Endothelial cell of umbilical vein (primary cell): ENCODE measurements around the gene SLC4A2. TPM values are rescaled to one million over a fixed set of nuclear protein-coding genes. Genes with fewer than 3 reads are reported as not detected.

Experiments
- BruUV-seq: library from RNA; stranded (reverse); fragments of 400-500 nt; replicated peaks from 2 replicates; lab custom pipeline; 2021; lab: Mats Ljungman, UMichigan
- CTCF ChIA-PET: fragments of 300-600, 350-600 bp; sonication (Branson Sonifier 250); formaldehyde crosslinking; loops from one replicate; lab custom pipeline; 2021; ENCODE audit warnings: antibody characterized with exemption, inconsistent platforms; lab: Charles Lee
- POLR2A ChIA-PET: fragments of 300-600, 350-600 bp; sonication (Branson Sonifier 250); formaldehyde crosslinking; loops from one replicate; lab custom pipeline; 2021; ENCODE audit warnings: antibody characterized with exemption, inconsistent platforms; lab: Charles Lee
- DNase-seq: peaks from one replicate; pipeline ENCODE4 v3.0.0-alpha.2; 2011; ENCODE audit warnings: low read depth, low spot score
- FAIRE-seq: peaks from 2 replicates; lab custom pipeline; 2011; peaks lifted over from hg19 to GRCh38; lab: Jason Lieb, UNC
- H2AFZ ChIP-seq: 2 replicates; pipeline ENCODE4 v1.6.0; 2012; ENCODE audit warnings: low read depth, low read length, control low read depth, inconsistent platforms
- H3K27ac ChIP-seq: 2 replicates; pipeline ENCODE4 v1.5.1; 2011; ENCODE audit warnings: low read depth, mild to moderate bottlenecking, control low read depth, low read length, moderate library complexity; ENCODE audit not compliant: insufficient read depth
- H3K27me3 ChIP-seq, 2 experiments: 2 replicates each; pipeline versions ENCODE4 v1.6.0 to v1.6.1; 2011; ENCODE audit warnings: low read length in 2 of 2, mixed read lengths in 1 of 2; ENCODE audit not compliant: control insufficient read depth in 2 of 2, insufficient read depth in 2 of 2
- H3K36me3 ChIP-seq, 2 experiments: 2 replicates in 1 of 2; 3 replicates in 1 of 2; pipeline ENCODE4 v1.5.1; 2011; ENCODE audit warnings: low read length in 2 of 2, mild to moderate bottlenecking in 1 of 2, moderate library complexity in 1 of 2; ENCODE audit not compliant: control insufficient read depth in 2 of 2, insufficient read depth in 2 of 2; ENCODE audit errors: extremely low read depth in 1 of 2
- H3K4me1 ChIP-seq: 3 replicates; pipeline ENCODE4 v1.5.1; 2011; ENCODE audit warnings: mild to moderate bottlenecking, low read length; ENCODE audit not compliant: control insufficient read depth, insufficient read depth; ENCODE audit errors: extremely low read depth
- H3K4me2 ChIP-seq: 2 replicates; pipeline ENCODE4 v1.6.1; 2011; ENCODE audit warnings: low read length, control low read depth, mixed read lengths; ENCODE audit not compliant: insufficient read depth
- H3K4me3 ChIP-seq, 3 experiments: fragments of 200-600 bp in 1 of 3; sonication (generic), shearing (Covaris generic) in 1 of 3; replicated peaks in 1 of 3; 2 replicates each; pipeline ENCODE4 v1.5.1; 2011 to 2016; ENCODE audit warnings: control low read depth in 3 of 3, low read length in 3 of 3, mild to moderate bottlenecking in 2 of 3, inconsistent platforms in 1 of 3, low read depth in 1 of 3, moderate library complexity in 1 of 3; ENCODE audit not compliant: insufficient read depth in 1 of 3
- H3K79me2 ChIP-seq: 2 replicates; pipeline ENCODE4 v1.6.0; 2012; ENCODE audit warnings: low read length, inconsistent platforms; ENCODE audit not compliant: control insufficient read depth, insufficient read depth
- H3K9ac ChIP-seq: replicated peaks from 2 replicates; pipeline ENCODE3; 2011; ENCODE audit warnings: low read length, control low read depth; ENCODE audit not compliant: insufficient read depth; ENCODE audit errors: extremely low read depth
- H3K9me1 ChIP-seq: replicated peaks from 3 replicates; pipeline ENCODE4 v1.6.0; 2011; ENCODE audit warnings: mild to moderate bottlenecking, low read length; ENCODE audit not compliant: control insufficient read depth, insufficient read depth; ENCODE audit errors: extremely low read depth
- H3K9me3 ChIP-seq: replicated peaks from 2 replicates; pipeline ENCODE4 v1.5.1; 2012; ENCODE audit warnings: low read length, inconsistent platforms; ENCODE audit not compliant: control insufficient read depth, insufficient read depth
- H4K20me1 ChIP-seq: replicated peaks from 2 replicates; pipeline ENCODE3; 2011; ENCODE audit warnings: mild to moderate bottlenecking, low read length; ENCODE audit not compliant: control insufficient read depth, insufficient read depth; ENCODE audit errors: extremely low read depth
- CTCF ChIP-seq, 2 donors: IDR thresholded peaks; 1 replicate in 1 of 2; 2 replicates in 1 of 2; pipeline ENCODE4 v1.5.1; 2011; ENCODE audit warnings: low read length in 2 of 2, mild to moderate bottlenecking in 2 of 2, moderate library complexity in 2 of 2, control low read depth in 1 of 2, inconsistent platforms in 1 of 2, low read depth in 1 of 2; ENCODE audit not compliant: insufficient read depth in 1 of 2; ENCODE audit errors: extremely low read depth in 1 of 2
- FOS ChIP-seq: IDR thresholded peaks from 2 replicates; pipeline ENCODE4 v1.6.1; 2011; ENCODE audit warnings: mild to moderate bottlenecking, low read length, moderate library complexity, borderline replicate concordance; ENCODE audit not compliant: insufficient read depth
- GATA2 ChIP-seq: IDR thresholded peaks from 2 replicates; pipeline ENCODE4 v1.7.0; 2011; ENCODE audit warnings: low read depth, mild to moderate bottlenecking, moderate library complexity, mixed read lengths, low read length; ENCODE audit not compliant: insufficient read length, insufficient read depth
- POLR2A ChIP-seq: IDR thresholded peaks from 2 replicates; pipeline ENCODE4 v1.6.1; 2012; ENCODE audit warnings: low read depth, mild to moderate bottlenecking, control low read depth, low read length
- dilution Hi-C: fragments of 300-500 bp; cut with MboI; formaldehyde crosslinking; loops from one replicate; pipeline ENCODE4 v1.15.0; 2019; ENCODE audit warnings: low sequenced_read_pairs; ENCODE audit not compliant: extremely low pct_ligation_motif_present
- intact Hi-C: fragments of 100-400 bp; cut with micrococcal nuclease; formaldehyde crosslinking; loops from one replicate; pipeline ENCODE4 v1.10.0; 2022
- polyA plus RNA-seq, 4 experiments: library from polyadenylated mRNA; depleted of rRNA in 3 of 4; stranded (reverse) in 3 of 4; unstranded in 1 of 4; fragments of >200 nt; gene quantifications; 2 replicates each; pipeline versions ENCODE4 v1.2.1 to v1.2.3, GENCODE V29; 2011 to 2012; ENCODE audit warnings: missing spikeins in 1 of 4
- total RNA-seq: library from RNA; stranded (reverse); gene quantifications from 2 replicates; pipeline ENCODE4 v1.2.3, GENCODE V29; 2021

The SLC4A2 gene
- total and polyA plus RNA-seq, 2 donors (not counting 3 experiments of a cell fraction or from before 2014, with no cell fraction given), result 108 to 172 TPM

- FAIRE-seq, result peak; percentile 63
Measured at GRCh38 chr7:151060416-151061212, 1.2 kb downstream of the SLC4A2 start.

More at GRCh38 chr7:151060416-151061212, 1.2 kb downstream of the SLC4A2 start:
- no peak overlapping the region for H2AFZ ChIP-seq
- H3K36me3 ChIP-seq, result peaks cover 3 to 16% of the 10 kb centered on the region in 2 experiments
- intact Hi-C loops (loop anchor here (1.0 kb wide), 1 partner anchor 51 kb away; no protein-coding TSS in a partner anchor), dilution Hi-C loops (no loop called here)
- peaks cover 34% of the 10 kb centered on the region for H3K79me2 ChIP-seq
- no peak for TF ChIP-seq GATA2
- peak in 1 of 2 donors; percentile 13 for TF ChIP-seq CTCF (IDR thresholded peaks at IDR 0.05; ENCODE audit: extremely low read depth in 1 of 2, insufficient read depth in 1 of 2, low read depth in 1 of 2, low read length in 2 of 2)
- TF ChIP-seq FOS, result no peak
- TF ChIP-seq POLR2A, result no peak
- H3K4me2 ChIP-seq, result peak overlapping the region; percentile 80
- H3K4me1 ChIP-seq, result peaks cover 29% of the 10 kb centered on the region
- H3K27ac ChIP-seq, result peak overlapping the region; percentile 22
- no peaks in the 10 kb centered on the region for H3K27me3 ChIP-seq
- peak overlapping the region; percentile 66 to 83 (median 78) for H3K4me3 ChIP-seq
- DNase-seq, result peak; percentile 32
- no peaks in the 10 kb centered on the region for H3K9me1 ChIP-seq
- no TSS peak for BruUV-seq
- ChIA-PET CTCF (interaction anchor here (0.8 to 2.8 kb wide), 12 partner anchors 8 to 98 kb away, joined by 3 to 11 read pairs (median 4); partner anchors contain the start of genes ABCB8 and FASTK), POLR2A (interaction anchor here (0.7 to 1.5 kb wide), 2 partner anchors 9 to 22 kb away, joined by 4 to 7 read pairs; no protein-coding TSS in a partner anchor)
- no peaks in the 10 kb centered on the region for H3K9me3 ChIP-seq
- peak overlapping the region; percentile 70 for H3K9ac ChIP-seq
- H4K20me1 ChIP-seq, result no peaks in the 10 kb centered on the region
